HG02642 (cell line): ENCODE data around the gene ST7.

Source experiments
- ATAC-seq: cut with Tn5 transposase; IDR thresholded peaks from one replicate; pipeline ENCODE4 v1.9.1; 2021; ENCODE audit warnings: mild to moderate bottlenecking; ENCODE audit not compliant: unreplicated experiment, poor library complexity

Gene ST7

GRCh38 chr7:117171106-117171505, 217.8 kb downstream of the ST7 start:
- no peak for ATAC-seq

- ATAC-seq: no peak
Observed at GRCh38 chr7:117172283-117172682, 219.0 kb downstream of the ST7 start.

GRCh38 chr7:117173035-117173770, 219.9 kb downstream of the ST7 start:
- ATAC-seq: no peak

- no peak for ATAC-seq
Observed at GRCh38 chr7:117176206-117176605, 222.9 kb downstream of the ST7 start.

- ATAC-seq: no peak
Observed at GRCh38 chr7:117178600-117178999, 225.3 kb downstream of the ST7 start.

- no peak for ATAC-seq
Observed at GRCh38 chr7:117179701-117180100, 226.4 kb downstream of the ST7 start.

- no peak for ATAC-seq
Observed at GRCh38 chr7:117183729-117184128, 230.4 kb downstream of the ST7 start.

GRCh38 chr7:117184367-117184766, 231.1 kb downstream of the ST7 start:
- no peak for ATAC-seq

GRCh38 chr7:117185124-117185523, 231.8 kb downstream of the ST7 start:
- ATAC-seq: no peak

- no peak for ATAC-seq
Observed at GRCh38 chr7:117186218-117187010, 233.1 kb downstream of the ST7 start.

- no peak for ATAC-seq
Observed at GRCh38 chr7:117188376-117188775, 235.1 kb downstream of the ST7 start.

GRCh38 chr7:117188949-117189592, 235.8 kb downstream of the ST7 start:
- ATAC-seq: no peak

- no peak for ATAC-seq
Observed at GRCh38 chr7:117190104-117190503, 236.8 kb downstream of the ST7 start.

- no peak for ATAC-seq
Observed at GRCh38 chr7:117190746-117191435, 237.6 kb downstream of the ST7 start.

GRCh38 chr7:117192108-117192507, 238.8 kb downstream of the ST7 start:
- ATAC-seq: no peak

- no peak for ATAC-seq
Observed at GRCh38 chr7:117193564-117193963, 240.3 kb downstream of the ST7 start.

- ATAC-seq: no peak
Observed at GRCh38 chr7:117194445-117194844, 241.1 kb downstream of the ST7 start.

GRCh38 chr7:117195361-117196029, 242.2 kb downstream of the ST7 start:
- ATAC-seq: no peak

- no peak for ATAC-seq
Observed at GRCh38 chr7:117200132-117200531, 246.8 kb downstream of the ST7 start.

- no peak for ATAC-seq
Observed at GRCh38 chr7:117200786-117201458, 247.6 kb downstream of the ST7 start.
